Stimulated activated CD4-positive, alpha-beta T cell treated with anti-CD3 and anti-CD28 coated beads, TNF-alpha, amount 100 ng/mL, for 1 hour (primary cell): ENCODE data around the gene GSX1.
"Not testable (repeated sequence)": the region's sequence is repeated elsewhere in the genome, so short reads cannot be mapped to it uniquely, and the experiment has no call there.

Source experiments
- DNase-seq, 3 donors: peaks; one replicate each; pipeline ENCODE4 v3.0.0-alpha.2; 2020; ENCODE audit warnings: low read depth in 3 of 3, low spot score in 1 of 3

The GSX1 gene

GRCh38 chr13:27792393-27793218 lies at the start of gene GSX1:
GSX1 (plus strand) TSS chr13:27792483; CDS start chr13:27792691, 208 bp downstream.
- peak in 1 of 3 donors; percentile 21 for DNase-seq

- no peak for DNase-seq
Observed at GRCh38 chr13:27744801-27745200, 47.5 kb upstream of the GSX1 start.

GRCh38 chr13:27745301-27745700 lies 47.0 kb upstream of the GSX1 start:
- no peak for DNase-seq

- DNase-seq, result not testable (repeated sequence)
Observed at GRCh38 chr13:27748143-27748542, 44.1 kb upstream of the GSX1 start.

- DNase-seq, result no peak
Observed at GRCh38 chr13:27751953-27752532, 40.2 kb upstream of the GSX1 start.

GRCh38 chr13:27765650-27766049 lies 26.6 kb upstream of the GSX1 start:
- no peak for DNase-seq

GRCh38 chr13:27770809-27771208 lies 21.5 kb upstream of the GSX1 start:
- DNase-seq, result no peak

- no peak for DNase-seq
Observed at GRCh38 chr13:27772651-27773425, 19.4 kb upstream of the GSX1 start.

- no peak for DNase-seq
Observed at GRCh38 chr13:27774169-27774568, 18.1 kb upstream of the GSX1 start.

- no peak for DNase-seq
Observed at GRCh38 chr13:27774651-27775050, 17.6 kb upstream of the GSX1 start.

- DNase-seq, result no peak
Observed at GRCh38 chr13:27775943-27776342, 16.3 kb upstream of the GSX1 start.

- no peak for DNase-seq
Observed at GRCh38 chr13:27782151-27782550, 10.1 kb upstream of the GSX1 start.

GRCh38 chr13:27783111-27783510 lies 9.2 kb upstream of the GSX1 start:
- DNase-seq, result no peak

- DNase-seq, result no peak
Observed at GRCh38 chr13:27788271-27788670, 4.0 kb upstream of the GSX1 start.

- DNase-seq, result no peak
Observed at GRCh38 chr13:27789153-27789494, 3.2 kb upstream of the GSX1 start.

- DNase-seq, result no peak
Observed at GRCh38 chr13:27789495-27790303, 2.6 kb upstream of the GSX1 start.

- DNase-seq, result no peak
Observed at GRCh38 chr13:27790523-27790922, 1.8 kb upstream of the GSX1 start.

GRCh38 chr13:27791146-27791900 lies 960 bp upstream of the GSX1 start:
- no peak for DNase-seq

- DNase-seq, result no peak
Observed at GRCh38 chr13:27791901-27792392, 336 bp upstream of the GSX1 start.
